Naive B cell (primary cell): ENCODE results near the gene TXNIP. TPM values are rescaled to one million over a fixed set of nuclear protein-coding genes. Genes with fewer than 3 reads are reported as not detected.

Source experiments
- ATAC-seq, 2 donors: fragments of 150-1000 bp; cut with Tn5 transposase; 2 replicates each; pipeline ENCODE4 v1.10.0; 2021; ENCODE audit warnings: low read depth in 2 of 2, mild to moderate bottlenecking in 2 of 2, moderate library complexity in 2 of 2
- DNase-seq: peaks from one replicate; pipeline ENCODE4 v3.0.0; 2022
- H3K27ac Mint-ChIP-seq, 6 donors: one replicate each; pipeline ENCODE4 v1.8.0; 2020 to 2022; ENCODE audit warnings: mild to moderate bottlenecking in 6 of 6, mixed read lengths in 6 of 6, moderate library complexity in 5 of 6, inconsistent platforms in 2 of 6
- H3K27me3 Mint-ChIP-seq, 3 donors: one replicate each; pipeline ENCODE4 v1.8.0; 2021 to 2022; ENCODE audit warnings: mixed read lengths in 3 of 3, mild to moderate bottlenecking in 1 of 3
- H3K36me3 Mint-ChIP-seq, 2 donors: one replicate each; pipeline ENCODE4 v1.8.0; 2020 to 2022; ENCODE audit warnings: mixed read lengths in 2 of 2, inconsistent platforms in 1 of 2, mild to moderate bottlenecking in 1 of 2
- H3K4me1 Mint-ChIP-seq, 3 donors: one replicate each; pipeline ENCODE4 v1.8.0; 2020 to 2022; ENCODE audit warnings: mixed read lengths in 3 of 3, inconsistent platforms in 1 of 3, mild to moderate bottlenecking in 1 of 3, moderate library complexity in 1 of 3
- H3K4me3 Mint-ChIP-seq, 8 donors: one replicate each; pipeline ENCODE4 v1.8.0; 2020 to 2022; ENCODE audit warnings: mild to moderate bottlenecking in 8 of 8, mixed read lengths in 8 of 8, moderate library complexity in 8 of 8, inconsistent platforms in 2 of 8
- H3K9me3 Mint-ChIP-seq, 7 donors: one replicate each; pipeline ENCODE4 v1.8.0; 2020 to 2022; ENCODE audit warnings: mixed read lengths in 7 of 7, mild to moderate bottlenecking in 5 of 7, inconsistent platforms in 2 of 7, moderate library complexity in 1 of 7
- polyA plus RNA-seq, 6 donors: library from polyadenylated mRNA; unstranded; fragments of 300-500 nt; fragmentation: Illumina TruSeq; gene quantifications; one replicate each; pipeline ENCODE4 v1.2.3, GENCODE V29; 2021; ENCODE audit warnings: low read depth in 6 of 6

Gene TXNIP
- polyA plus RNA-seq, 6 donors from 2014 or later, result 2,524 to 6,933 (median 5,735) TPM

GRCh38 chr1:145988773-145989172 is 7.6 kb downstream of the TXNIP start:
- no peaks in the 10 kb centered on the region for H3K9me3 Mint-ChIP-seq
- ATAC-seq, result peak; percentile 11 to 22
- peak overlapping the region in 3 of 8 donors; percentile 1 to 23 (median 1) for H3K4me3 Mint-ChIP-seq

GRCh38 chr1:145987926-145988325 is 8.5 kb downstream of the TXNIP start:
- H3K36me3 Mint-ChIP-seq, result peaks cover 5 to 6% of the 10 kb centered on the region in 2 donors
- peaks cover 66 to 76% (median 75%) of the 10 kb centered on the region in 3 donors for H3K4me1 Mint-ChIP-seq
- DNase-seq (no peak), ATAC-seq (no peak)
- peak overlapping the region in 3 of 8 donors; percentile 9 to 50 (median 23) for H3K4me3 Mint-ChIP-seq
- H3K27ac Mint-ChIP-seq, result peak overlapping the region in 3 of 6 donors; percentile 53 to 82 (median 79)
- no peaks in the 10 kb centered on the region for H3K27me3 Mint-ChIP-seq
- H3K9me3 Mint-ChIP-seq, result no peaks in the 10 kb centered on the region

More at GRCh38 chr1:145988773-145989172, 7.6 kb downstream of the TXNIP start:
- Mint-ChIP-seq H3K4me1 (peaks cover 66 to 83% (median 81%) of the 10 kb centered on the region in 3 donors), H3K27me3 (no peaks in the 10 kb centered on the region), H3K27ac (peak overlapping the region in 4 of 6 donors; percentile 33 to 70 (median 46)), H3K36me3 (peaks cover 13 to 15% of the 10 kb centered on the region in 2 donors)
- no peak for DNase-seq

GRCh38 chr1:145986551-145986950 is 9.8 kb downstream of the TXNIP start:
- no peak for ATAC-seq
- peak overlapping the region in 3 of 6 donors; percentile 29 to 82 (median 50) for H3K27ac Mint-ChIP-seq

DNA sequence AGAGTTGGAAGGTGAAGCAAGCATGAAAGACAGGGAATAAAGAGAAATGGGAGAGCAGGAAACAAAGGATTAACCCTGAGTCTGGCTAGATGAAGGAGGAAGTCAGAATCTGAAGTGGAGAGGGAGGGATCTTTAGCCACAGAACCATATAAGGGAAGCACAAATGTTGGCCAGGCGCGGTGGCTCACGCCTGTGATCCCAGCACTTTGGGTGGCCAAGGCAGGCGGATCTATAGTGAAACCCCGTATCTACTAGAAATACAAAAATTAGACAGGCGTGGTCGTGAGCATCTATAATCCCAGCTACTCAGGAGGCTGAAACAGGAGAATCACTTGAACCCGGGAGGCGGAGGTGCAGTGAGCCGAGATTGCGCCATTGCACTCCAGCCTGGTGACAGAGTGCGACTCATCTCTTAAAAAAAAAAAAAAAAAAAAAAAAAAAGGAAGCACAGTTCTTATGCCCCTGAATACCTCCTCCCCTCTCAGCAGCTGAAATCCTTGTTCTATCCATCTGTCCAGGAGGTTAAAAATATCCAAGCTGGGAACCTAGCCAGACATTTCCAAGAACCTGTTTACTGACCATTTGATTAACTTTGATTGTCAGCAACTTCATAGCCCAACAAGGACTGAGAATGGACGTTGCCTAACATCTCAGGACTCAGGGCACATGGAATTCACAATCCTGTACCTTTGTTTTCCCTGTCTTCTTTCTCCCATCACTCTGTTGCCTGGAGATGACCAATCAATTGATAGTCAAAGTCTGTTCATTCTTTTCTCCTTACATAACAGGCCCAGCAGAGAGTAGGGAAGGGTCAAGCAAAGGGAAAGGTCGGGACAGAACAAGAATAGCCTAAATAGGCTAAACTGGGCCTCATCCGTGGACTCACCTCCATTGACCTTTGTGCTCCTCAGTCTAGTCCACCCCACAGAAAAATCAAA is 10.6 kb downstream of the TXNIP start:
- ATAC-seq (no peak), DNase-seq (no peak)
- H3K4me3 Mint-ChIP-seq, result peak overlapping the region in 7 of 8 donors; percentile 31 to 60 (median 53)
- H3K27me3 Mint-ChIP-seq, result no peaks in the 10 kb centered on the region
- peak overlapping the region in 5 of 6 donors; percentile 50 to 83 (median 76) for H3K27ac Mint-ChIP-seq
- no peaks in the 10 kb centered on the region for H3K9me3 Mint-ChIP-seq
- H3K4me1 Mint-ChIP-seq, result peaks cover 53 to 67% (median 55%) of the 10 kb centered on the region in 3 donors
- H3K36me3 Mint-ChIP-seq, result no peaks in the 10 kb centered on the region

More at GRCh38 chr1:145986551-145986950, 9.8 kb downstream of the TXNIP start:
- Mint-ChIP-seq H3K27me3 (no peaks in the 10 kb centered on the region), H3K4me3 (no peak overlapping the region), H3K9me3 (no peaks in the 10 kb centered on the region), H3K4me1 (peaks cover 61 to 66% (median 62%) of the 10 kb centered on the region in 3 donors), H3K36me3 (no peaks in the 10 kb centered on the region)
- DNase-seq, result no peak

- H3K4me1 Mint-ChIP-seq, result peaks cover 46 to 61% (median 48%) of the 10 kb centered on the region in 3 donors
- H3K27me3 Mint-ChIP-seq, result no peaks in the 10 kb centered on the region
- no peaks in the 10 kb centered on the region for H3K9me3 Mint-ChIP-seq
- DNase-seq (no peak), ATAC-seq (no peak)
- H3K27ac Mint-ChIP-seq, result peak overlapping the region; percentile 21 to 83 (median 60)
- peak overlapping the region in 6 of 8 donors; percentile 24 to 60 (median 49) for H3K4me3 Mint-ChIP-seq
- H3K36me3 Mint-ChIP-seq, result no peaks in the 10 kb centered on the region
Observed at GRCh38 chr1:145985129-145985501, 11.3 kb downstream of the TXNIP start.

GRCh38 chr1:145983960-145984830 is 12.2 kb downstream of the TXNIP start:
- Mint-ChIP-seq H3K27ac (peak overlapping the region; percentile 50 to 86 (median 72)), H3K36me3 (no peaks in the 10 kb centered on the region), H3K4me3 (peak overlapping the region in 2 of 8 donors; percentile 45 to 60), H3K9me3 (no peaks in the 10 kb centered on the region), H3K4me1 (peaks cover 40 to 60% (median 42%) of the 10 kb centered on the region in 3 donors), H3K27me3 (no peaks in the 10 kb centered on the region)
- ATAC-seq, result no peak
- DNase-seq, result no peak

- Mint-ChIP-seq H3K4me3 (peak overlapping the region in 6 of 8 donors; percentile 0 to 76 (median 28)), H3K9me3 (no peaks in the 10 kb centered on the region), H3K27ac (peak overlapping the region in 5 of 6 donors; percentile 72 to 95 (median 78)), H3K4me1 (peaks cover 32 to 55% (median 33%) of the 10 kb centered on the region in 3 donors), H3K36me3 (no peaks in the 10 kb centered on the region), H3K27me3 (no peaks in the 10 kb centered on the region)
- ATAC-seq, result no peak
- no peak for DNase-seq
Observed at GRCh38 chr1:145983206-145983675, 13.1 kb downstream of the TXNIP start.

DNA sequence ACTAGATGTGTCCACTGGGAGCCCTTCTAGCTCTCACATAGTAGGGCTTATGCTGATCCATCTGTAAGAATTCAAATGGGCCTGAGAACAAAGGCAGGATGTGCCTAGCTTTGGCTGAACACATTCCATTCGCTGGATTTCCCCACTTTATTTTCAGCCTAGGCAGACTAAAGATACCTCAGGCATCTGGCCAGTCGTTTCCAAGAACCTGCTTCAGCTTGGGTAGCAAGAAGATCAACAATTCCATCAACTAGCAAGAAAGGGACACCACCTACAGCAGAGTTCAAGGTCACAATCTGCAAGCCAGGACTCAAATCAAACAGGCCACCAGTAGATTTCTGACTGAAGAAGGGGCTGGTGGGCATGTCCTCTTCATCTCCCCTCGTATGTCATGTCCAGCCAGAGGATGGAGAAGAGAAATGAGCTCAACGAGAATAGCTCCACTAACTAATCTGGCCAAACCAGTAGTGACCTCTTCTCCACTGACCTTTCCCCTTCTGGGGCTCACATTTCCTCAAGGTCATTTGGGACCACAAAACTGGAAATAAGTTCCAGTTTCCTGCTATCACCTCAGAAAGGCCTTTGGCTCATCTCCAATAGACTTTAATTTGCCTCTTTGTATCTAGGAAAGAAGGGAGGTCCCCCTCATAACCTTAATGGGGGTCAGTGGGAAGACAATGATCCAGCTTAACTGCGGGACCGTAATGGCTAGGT is 14.2 kb downstream of the TXNIP start:
- ATAC-seq, result no peak
- Mint-ChIP-seq H3K27me3 (no peaks in the 10 kb centered on the region), H3K4me3 (peak overlapping the region in 5 of 8 donors; percentile 17 to 80 (median 55)), H3K4me1 (peaks cover 23 to 47% (median 23%) of the 10 kb centered on the region in 3 donors), H3K36me3 (no peaks in the 10 kb centered on the region), H3K9me3 (no peaks in the 10 kb centered on the region), H3K27ac (peak overlapping the region in 5 of 6 donors; percentile 55 to 88 (median 79))
- no peak for DNase-seq

DNA sequence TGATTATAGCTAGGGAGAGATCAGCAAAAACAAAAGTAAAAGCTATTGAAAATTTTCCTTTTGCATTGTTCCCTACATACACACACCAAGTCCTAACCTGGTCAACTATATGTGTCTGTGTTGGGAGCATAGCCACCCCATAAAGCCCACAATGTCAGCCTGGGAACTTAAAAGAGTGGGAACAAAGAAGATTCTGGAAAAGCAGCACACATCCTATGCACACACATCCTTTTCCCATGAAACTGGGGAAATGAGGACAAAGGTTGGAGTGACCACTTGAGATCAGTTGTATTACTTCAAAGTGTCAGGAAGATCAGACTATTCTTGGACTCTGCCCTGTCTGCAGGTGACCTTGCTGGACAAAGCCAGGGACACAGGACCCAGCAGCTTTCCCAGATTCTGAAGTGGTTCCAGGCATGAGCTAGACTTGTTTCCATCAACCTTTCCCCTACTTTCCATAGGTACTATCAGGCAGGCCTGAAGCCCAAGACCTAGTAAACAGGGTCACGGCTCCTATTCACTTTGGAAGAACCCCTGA is 15.9 kb downstream of the TXNIP start:
- H3K27me3 Mint-ChIP-seq, result no peaks in the 10 kb centered on the region
- no peaks in the 10 kb centered on the region for H3K9me3 Mint-ChIP-seq
- H3K27ac Mint-ChIP-seq, result no peak overlapping the region
- H3K4me1 Mint-ChIP-seq, result peaks cover 13 to 41% (median 13%) of the 10 kb centered on the region in 3 donors
- ATAC-seq (no peak), DNase-seq (no peak)
- no peak overlapping the region for H3K4me3 Mint-ChIP-seq
- no peaks in the 10 kb centered on the region for H3K36me3 Mint-ChIP-seq

GRCh38 chr1:145979746-145980456 is 16.5 kb downstream of the TXNIP start:
- Mint-ChIP-seq H3K4me3 (no peak overlapping the region), H3K27ac (no peak overlapping the region), H3K27me3 (no peaks in the 10 kb centered on the region), H3K4me1 (peaks cover 7 to 40% (median 9%) of the 10 kb centered on the region in 3 donors), H3K9me3 (no peaks in the 10 kb centered on the region), H3K36me3 (peaks cover 0 to 6% of the 10 kb centered on the region in 2 donors)
- peak; percentile 26 to 31 for ATAC-seq
- DNase-seq, result peak; percentile 61

DNA sequence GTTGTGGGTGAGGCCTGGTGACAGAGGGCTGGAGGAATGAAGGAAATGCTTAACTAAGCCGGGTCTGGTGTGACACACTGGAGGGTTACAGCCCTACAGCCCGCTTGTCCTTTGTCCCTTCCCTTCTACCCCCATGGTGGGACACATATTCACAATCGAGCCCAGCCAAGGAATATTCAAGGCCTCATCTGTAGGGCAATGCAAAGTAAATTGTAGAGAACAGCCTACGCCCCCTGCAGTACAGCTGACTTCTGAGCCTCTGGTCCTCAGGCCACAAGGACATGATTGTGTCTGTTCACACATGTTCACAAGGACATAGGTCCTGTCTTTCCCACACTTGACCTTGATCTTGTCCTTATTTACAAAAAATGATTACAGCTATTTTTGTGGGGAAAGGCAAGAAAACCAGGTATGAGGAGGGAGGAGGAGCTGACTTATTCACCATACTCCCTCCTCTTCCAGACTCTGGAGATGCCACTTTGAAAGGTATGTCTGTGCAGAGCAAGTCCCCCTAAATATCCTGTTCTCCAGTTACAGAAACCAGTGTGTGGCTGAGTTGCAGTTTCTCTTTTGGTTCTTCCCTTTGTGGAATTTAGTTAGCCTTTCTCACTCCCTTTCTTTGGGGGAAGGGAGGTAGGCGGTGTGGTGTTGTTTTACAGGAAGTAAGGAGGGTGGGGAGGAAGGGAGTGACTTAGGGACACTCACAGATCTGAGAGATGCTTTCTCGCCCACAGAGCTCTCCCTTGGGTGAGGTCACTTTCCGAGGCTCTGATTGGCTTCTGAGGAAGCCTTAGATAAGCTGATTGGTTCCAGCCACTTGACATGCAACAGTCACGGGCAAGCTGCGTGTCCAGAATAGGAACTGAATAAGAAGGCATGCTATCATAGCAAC is 17.3 kb downstream of the TXNIP start:
- H3K4me1 Mint-ChIP-seq, result peaks cover 0 to 39% (median 6%) of the 10 kb centered on the region in 3 donors
- DNase-seq, result peak; percentile 85
- peak; percentile 82 to 84 for ATAC-seq
- no peak overlapping the region for H3K4me3 Mint-ChIP-seq
- no peaks in the 10 kb centered on the region for H3K27me3 Mint-ChIP-seq
- no peaks in the 10 kb centered on the region for H3K9me3 Mint-ChIP-seq
- H3K27ac Mint-ChIP-seq, result no peak overlapping the region
- H3K36me3 Mint-ChIP-seq, result peaks cover 0 to 8% of the 10 kb centered on the region in 2 donors
